HepG2 (cell line): ENCODE results near the gene CALY. TPM values are rescaled to one million over a fixed set of nuclear protein-coding genes. Genes with fewer than 3 reads are reported as not detected.

Experiments
- HMG20A ChIP-seq: IDR thresholded peaks from 2 replicates; pipeline ENCODE4 v1.6.1; 2016; ENCODE audit warnings: borderline replicate concordance
- MXI1 ChIP-seq: IDR thresholded peaks from 3 replicates; pipeline ENCODE4 v1.6.1; 2012; ENCODE audit warnings: low read depth, low read length, inconsistent platforms, borderline replicate concordance
- NFRKB ChIP-seq: fragments of 450-650 bp; IDR thresholded peaks from 2 replicates; pipeline ENCODE4 v1.6.1; 2017
- SUZ12 ChIP-seq: fragments of 150-350 bp; IDR thresholded peaks from 2 replicates; pipeline ENCODE4 v1.6.1; 2014; ENCODE audit warnings: low read depth, low read length
- ZBTB1 ChIP-seq: sonication (generic); formaldehyde crosslinking; IDR thresholded peaks from 2 replicates; pipeline ENCODE4 v1.4.0; 2020; ENCODE audit warnings: missing genetic modification reagents, borderline replicate concordance
- ZNF337 ChIP-seq: sonication (generic); formaldehyde crosslinking; IDR thresholded peaks from 2 replicates; pipeline ENCODE4 v1.5.1; 2020; ENCODE audit warnings: missing genetic modification reagents, low read depth, mild to moderate bottlenecking, borderline replicate concordance
- ZNF567 ChIP-seq: sonication (generic); formaldehyde crosslinking; IDR thresholded peaks from 2 replicates; pipeline ENCODE4 v1.8.1; 2023; ENCODE audit warnings: mild to moderate bottlenecking, missing genetic modification reagents, borderline replicate concordance
- polyA plus RNA-seq, 8 experiments: library from polyadenylated mRNA; depleted of rRNA in 3 of 8; stranded (reverse) in 7 of 8; unstranded in 1 of 8; fragments of >200 nt; fragmentation: Illumina TruSeq in 4 of 8; extraction: Trizol in 4 of 8; gene quantifications; 2 replicates each; pipeline versions ENCODE4 v1.2.1 to v1.2.3, GENCODE V29; 2011 to 2016; ENCODE audit warnings: low read depth in 4 of 8, missing spikeins in 1 of 8, mixed read lengths in 1 of 8; ENCODE audit not compliant: insufficient read depth in 1 of 8
- total RNA-seq, 5 experiments: library from RNA; depleted of rRNA; stranded (reverse); fragments of >200 nt; fragmentation: Illumina TruSeq; extraction: Trizol; gene quantifications; 2 replicates each; pipeline ENCODE4 v1.2.3, GENCODE V29; 2016; ENCODE audit warnings: low read depth in 1 of 5
- TF ChIP-seq, protein P1 (sequence below): sonication (generic); formaldehyde crosslinking; IDR thresholded peaks from 2 replicates; pipeline ENCODE4 v1.4.0; 2020; ENCODE audit warnings: mild to moderate bottlenecking, missing genetic modification reagents
- TF ChIP-seq, protein P2 (sequence below): sonication (generic); formaldehyde crosslinking; IDR thresholded peaks from 2 replicates; pipeline ENCODE4 v1.4.0; 2020; ENCODE audit warnings: mild to moderate bottlenecking, missing genetic modification reagents
- TF ChIP-seq, protein P3 (sequence below): sonication (generic); formaldehyde crosslinking; IDR thresholded peaks from 2 replicates; pipeline ENCODE4 v1.4.0; 2020; ENCODE audit warnings: missing genetic modification reagents
- TF ChIP-seq, protein P4 (sequence below): sonication (generic); formaldehyde crosslinking; IDR thresholded peaks from 2 replicates; pipeline ENCODE4 v1.4.0; 2020; ENCODE audit warnings: missing genetic modification reagents, borderline replicate concordance
- TF ChIP-seq, protein P5 (sequence below): IDR thresholded peaks from 2 replicates; pipeline ENCODE4 v1.6.1; 2012; ENCODE audit warnings: low read depth, low read length, improper control_type of control experiment
- TF ChIP-seq, protein P6 (sequence below): sonication (generic); formaldehyde crosslinking; IDR thresholded peaks from 2 replicates; pipeline ENCODE4 v1.4.0; 2020; ENCODE audit warnings: low read depth, missing genetic modification reagents

Gene CALY
- total and polyA plus RNA-seq, 2 of the 13 experiments (the other 11 are each of a cell fraction or from before 2014, with no cell fraction given): 0.08 TPM; not detected in 1

DNA sequence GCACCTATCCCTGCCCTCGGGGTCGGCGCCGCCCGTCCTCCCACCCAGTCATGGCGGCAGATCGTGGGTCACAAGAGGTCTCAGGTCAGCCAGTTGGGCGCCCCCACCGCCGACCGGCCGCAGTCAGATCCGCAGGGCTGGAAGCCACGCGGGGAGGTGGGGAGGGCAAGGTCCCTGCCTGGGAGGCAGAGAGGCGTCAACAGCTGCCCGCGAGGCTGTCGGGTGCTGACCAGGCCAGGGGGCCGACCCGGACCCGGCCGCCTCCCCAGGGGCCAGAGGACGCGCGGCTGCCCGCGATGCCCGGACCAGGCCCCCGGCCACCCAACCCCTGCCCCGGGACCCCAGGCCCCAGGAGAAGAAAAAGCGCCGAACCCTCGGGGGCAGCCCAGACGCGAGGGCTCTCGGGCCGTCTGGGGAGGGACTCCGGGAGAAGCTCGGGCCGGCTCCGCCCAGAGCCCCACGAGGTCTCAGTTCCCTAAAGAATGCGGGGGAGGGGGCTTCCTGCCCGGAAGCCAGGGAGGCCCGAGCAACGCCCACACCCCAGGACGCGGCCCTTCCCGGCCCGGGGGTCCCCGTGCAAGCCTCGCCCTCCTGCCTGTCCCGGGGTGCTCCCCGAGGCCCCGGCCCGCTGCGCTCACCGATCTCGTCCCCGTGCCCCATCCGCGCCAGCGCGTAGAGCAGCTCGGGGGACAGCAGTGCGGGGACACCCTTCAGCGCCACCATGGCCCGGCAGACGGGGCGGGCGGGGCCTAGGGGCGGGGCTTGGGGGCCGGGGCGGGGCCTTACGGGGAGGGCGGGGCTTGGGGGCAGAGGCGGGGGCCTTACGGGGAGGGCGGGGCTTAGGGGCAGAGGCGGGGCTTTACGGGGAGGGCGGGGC, 20.8 kb upstream of the CALY start, which contains the start of gene FUOM (continued):
- TF ChIP-seq, protein P1, sequence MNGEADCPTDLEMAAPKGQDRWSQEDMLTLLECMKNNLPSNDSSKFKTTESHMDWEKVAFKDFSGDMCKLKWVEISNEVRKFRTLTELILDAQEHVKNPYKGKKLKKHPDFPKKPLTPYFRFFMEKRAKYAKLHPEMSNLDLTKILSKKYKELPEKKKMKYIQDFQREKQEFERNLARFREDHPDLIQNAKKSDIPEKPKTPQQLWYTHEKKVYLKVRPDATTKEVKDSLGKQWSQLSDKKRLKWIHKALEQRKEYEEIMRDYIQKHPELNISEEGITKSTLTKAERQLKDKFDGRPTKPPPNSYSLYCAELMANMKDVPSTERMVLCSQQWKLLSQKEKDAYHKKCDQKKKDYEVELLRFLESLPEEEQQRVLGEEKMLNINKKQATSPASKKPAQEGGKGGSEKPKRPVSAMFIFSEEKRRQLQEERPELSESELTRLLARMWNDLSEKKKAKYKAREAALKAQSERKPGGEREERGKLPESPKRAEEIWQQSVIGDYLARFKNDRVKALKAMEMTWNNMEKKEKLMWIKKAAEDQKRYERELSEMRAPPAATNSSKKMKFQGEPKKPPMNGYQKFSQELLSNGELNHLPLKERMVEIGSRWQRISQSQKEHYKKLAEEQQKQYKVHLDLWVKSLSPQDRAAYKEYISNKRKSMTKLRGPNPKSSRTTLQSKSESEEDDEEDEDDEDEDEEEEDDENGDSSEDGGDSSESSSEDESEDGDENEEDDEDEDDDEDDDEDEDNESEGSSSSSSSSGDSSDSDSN (CRISPR knock-in tag): peak; percentile 88
- TF ChIP-seq NFRKB (no peak), ZNF567 (CRISPR knock-in tag) (no peak), HMG20A (CRISPR knock-in tag) (no peak), ZNF337 (peak; percentile 38; the same call in 1 of the 2 replicates), SUZ12 (no peak), MXI1 (no peak; the same call in 2 of the 3 replicates), ZBTB1 (CRISPR knock-in tag) (no peak)
- TF ChIP-seq, protein P2, sequence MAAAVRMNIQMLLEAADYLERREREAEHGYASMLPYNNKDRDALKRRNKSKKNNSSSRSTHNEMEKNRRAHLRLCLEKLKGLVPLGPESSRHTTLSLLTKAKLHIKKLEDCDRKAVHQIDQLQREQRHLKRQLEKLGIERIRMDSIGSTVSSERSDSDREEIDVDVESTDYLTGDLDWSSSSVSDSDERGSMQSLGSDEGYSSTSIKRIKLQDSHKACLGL: no peak
- TF ChIP-seq, protein P3, sequence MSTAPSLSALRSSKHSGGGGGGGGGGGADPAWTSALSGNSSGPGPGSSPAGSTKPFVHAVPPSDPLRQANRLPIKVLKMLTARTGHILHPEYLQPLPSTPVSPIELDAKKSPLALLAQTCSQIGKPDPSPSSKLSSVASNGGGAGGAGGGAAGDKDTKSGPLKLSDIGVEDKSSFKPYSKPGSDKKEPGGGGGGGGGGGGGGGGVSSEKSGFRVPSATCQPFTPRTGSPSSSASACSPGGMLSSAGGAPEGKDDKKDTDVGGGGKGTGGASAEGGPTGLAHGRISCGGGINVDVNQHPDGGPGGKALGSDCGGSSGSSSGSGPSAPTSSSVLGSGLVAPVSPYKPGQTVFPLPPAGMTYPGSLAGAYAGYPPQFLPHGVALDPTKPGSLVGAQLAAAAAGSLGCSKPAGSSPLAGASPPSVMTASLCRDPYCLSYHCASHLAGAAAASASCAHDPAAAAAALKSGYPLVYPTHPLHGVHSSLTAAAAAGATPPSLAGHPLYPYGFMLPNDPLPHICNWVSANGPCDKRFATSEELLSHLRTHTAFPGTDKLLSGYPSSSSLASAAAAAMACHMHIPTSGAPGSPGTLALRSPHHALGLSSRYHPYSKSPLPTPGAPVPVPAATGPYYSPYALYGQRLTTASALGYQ: no peak
- TF ChIP-seq, protein P4, sequence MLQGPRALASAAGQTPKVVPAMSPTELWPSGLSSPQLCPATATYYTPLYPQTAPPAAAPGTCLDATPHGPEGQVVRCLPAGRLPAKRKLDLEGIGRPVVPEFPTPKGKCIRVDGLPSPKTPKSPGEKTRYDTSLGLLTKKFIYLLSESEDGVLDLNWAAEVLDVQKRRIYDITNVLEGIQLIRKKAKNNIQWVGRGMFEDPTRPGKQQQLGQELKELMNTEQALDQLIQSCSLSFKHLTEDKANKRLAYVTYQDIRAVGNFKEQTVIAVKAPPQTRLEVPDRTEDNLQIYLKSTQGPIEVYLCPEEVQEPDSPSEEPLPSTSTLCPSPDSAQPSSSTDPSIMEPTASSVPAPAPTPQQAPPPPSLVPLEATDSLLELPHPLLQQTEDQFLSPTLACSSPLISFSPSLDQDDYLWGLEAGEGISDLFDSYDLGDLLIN: no peak
- TF ChIP-seq, protein P5, sequence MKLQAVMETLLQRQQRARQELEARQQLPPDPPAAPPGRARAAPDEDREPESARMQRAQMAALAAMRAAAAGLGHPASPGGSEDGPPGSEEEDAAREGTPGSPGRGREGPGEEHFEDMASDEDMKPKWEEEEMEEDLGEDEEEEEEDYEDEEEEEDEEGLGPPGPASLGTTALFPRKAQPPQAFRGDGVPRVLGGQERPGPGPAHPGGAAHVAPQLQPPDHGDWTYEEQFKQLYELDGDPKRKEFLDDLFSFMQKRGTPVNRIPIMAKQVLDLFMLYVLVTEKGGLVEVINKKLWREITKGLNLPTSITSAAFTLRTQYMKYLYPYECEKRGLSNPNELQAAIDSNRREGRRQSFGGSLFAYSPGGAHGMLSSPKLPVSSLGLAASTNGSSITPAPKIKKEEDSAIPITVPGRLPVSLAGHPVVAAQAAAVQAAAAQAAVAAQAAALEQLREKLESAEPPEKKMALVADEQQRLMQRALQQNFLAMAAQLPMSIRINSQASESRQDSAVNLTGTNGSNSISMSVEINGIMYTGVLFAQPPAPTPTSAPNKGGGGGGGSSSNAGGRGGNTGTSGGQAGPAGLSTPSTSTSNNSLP: no peak
- TF ChIP-seq, protein P6, sequence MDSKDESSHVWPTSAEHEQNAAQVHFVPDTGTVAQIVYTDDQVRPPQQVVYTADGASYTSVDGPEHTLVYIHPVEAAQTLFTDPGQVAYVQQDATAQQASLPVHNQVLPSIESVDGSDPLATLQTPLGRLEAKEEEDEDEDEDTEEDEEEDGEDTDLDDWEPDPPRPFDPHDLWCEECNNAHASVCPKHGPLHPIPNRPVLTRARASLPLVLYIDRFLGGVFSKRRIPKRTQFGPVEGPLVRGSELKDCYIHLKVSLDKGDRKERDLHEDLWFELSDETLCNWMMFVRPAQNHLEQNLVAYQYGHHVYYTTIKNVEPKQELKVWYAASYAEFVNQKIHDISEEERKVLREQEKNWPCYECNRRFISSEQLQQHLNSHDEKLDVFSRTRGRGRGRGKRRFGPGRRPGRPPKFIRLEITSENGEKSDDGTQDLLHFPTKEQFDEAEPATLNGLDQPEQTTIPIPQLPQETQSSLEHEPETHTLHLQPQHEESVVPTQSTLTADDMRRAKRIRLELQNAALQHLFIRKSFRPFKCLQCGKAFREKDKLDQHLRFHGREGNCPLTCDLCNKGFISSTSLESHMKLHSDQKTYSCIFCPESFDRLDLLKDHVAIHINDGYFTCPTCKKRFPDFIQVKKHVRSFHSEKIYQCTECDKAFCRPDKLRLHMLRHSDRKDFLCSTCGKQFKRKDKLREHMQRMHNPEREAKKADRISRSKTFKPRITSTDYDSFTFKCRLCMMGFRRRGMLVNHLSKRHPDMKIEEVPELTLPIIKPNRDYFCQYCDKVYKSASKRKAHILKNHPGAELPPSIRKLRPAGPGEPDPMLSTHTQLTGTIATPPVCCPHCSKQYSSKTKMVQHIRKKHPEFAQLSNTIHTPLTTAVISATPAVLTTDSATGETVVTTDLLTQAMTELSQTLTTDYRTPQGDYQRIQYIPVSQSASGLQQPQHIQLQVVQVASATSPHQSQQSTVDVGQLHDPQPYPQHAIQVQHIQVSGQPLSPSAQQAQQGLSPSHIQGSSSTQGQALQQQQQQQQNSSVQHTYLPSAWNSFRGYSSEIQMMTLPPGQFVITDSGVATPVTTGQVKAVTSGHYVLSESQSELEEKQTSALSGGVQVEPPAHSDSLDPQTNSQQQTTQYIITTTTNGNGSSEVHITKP (CRISPR knock-in tag): no peak
